Activated CD4-positive, alpha-beta T cell treated with anti-CD3 and anti-CD28 coated beads for 36 hours (primary cell): ENCODE results near the gene TNC. TPM values are rescaled to one million over a fixed set of nuclear protein-coding genes. Genes with fewer than 3 reads are reported as not detected.

Experiments used
- ATAC-seq: fragments of 200-7000 bp; cut with Tn5 transposase; one replicate; pipeline ENCODE4 v1.10.0; 2021; ENCODE audit warnings: mild to moderate bottlenecking, moderate library complexity
- CTCF ChIA-PET: fragments of 350-600 bp; sonication (Branson Sonifier 250); formaldehyde crosslinking; loops from one replicate; lab custom pipeline; 2021; ENCODE audit warnings: antibody characterized with exemption; lab: Charles Lee
- POLR2A ChIA-PET: fragments of 350-600 bp; sonication (Branson Sonifier 250); formaldehyde crosslinking; loops from one replicate; lab custom pipeline; 2021; ENCODE audit warnings: antibody characterized with exemption, inconsistent platforms; lab: Charles Lee
- DNase-seq: peaks from one replicate; pipeline ENCODE4 v3.0.0-alpha.2; 2020
- H3K27ac Mint-ChIP-seq: one replicate; pipeline ENCODE4 v1.8.0; 2021; ENCODE audit warnings: mixed read lengths
- H3K27me3 Mint-ChIP-seq: one replicate; pipeline ENCODE4 v1.8.0; 2021; ENCODE audit warnings: mixed read lengths
- H3K36me3 Mint-ChIP-seq: one replicate; pipeline ENCODE4 v1.8.0; 2021; ENCODE audit warnings: low read depth, mixed read lengths
- H3K4me1 Mint-ChIP-seq: one replicate; pipeline ENCODE4 v1.8.0; 2021; ENCODE audit warnings: mixed read lengths
- H3K4me3 Mint-ChIP-seq: one replicate; pipeline ENCODE4 v1.8.0; 2021; ENCODE audit warnings: mild to moderate bottlenecking, moderate library complexity, mixed read lengths
- H3K9me3 Mint-ChIP-seq: one replicate; pipeline ENCODE4 v1.8.0; 2021; ENCODE audit warnings: low read depth, mixed read lengths
- intact Hi-C, 2 experiments: fragments of 100-400 bp; cut with DNase I in 1 of 2; cut with micrococcal nuclease in 1 of 2; formaldehyde crosslinking; loops; one replicate each; pipeline versions ENCODE4 v1.14.2 to v1.15.1; 2022 to 2024; cut with DNase I, micrococcal nuclease
- total RNA-seq, 2 experiments: library from RNA; stranded (reverse); gene quantifications; one replicate each; pipeline ENCODE4 v1.2.3, GENCODE V29; 2021

TNC gene
- total RNA-seq, 2 experiments from 2014 or later: 0.11 to 0.90 TPM

- Mint-ChIP-seq H3K36me3 (no peaks in the 10 kb centered on the region), H3K27ac (no peak overlapping the region), H3K27me3 (peaks cover 20% of the 10 kb centered on the region), H3K4me1 (no peaks in the 10 kb centered on the region), H3K4me3 (no peak overlapping the region), H3K9me3 (peaks cover 2% of the 10 kb centered on the region)
- ATAC-seq: no peak
- intact Hi-C loops: no loop called here
- no peak for DNase-seq
- CTCF ChIA-PET: interaction anchor here (0.6 kb wide), 1 partner anchor 36 kb away, joined by 3 read pairs; no protein-coding TSS in a partner anchor
- POLR2A ChIA-PET: no interaction called here
Measured at GRCh38 chr9:115098226-115098965, 19.6 kb downstream of the TNC start.

GRCh38 chr9:115093520-115093919 lies 24.4 kb downstream of the TNC start:
- ChIA-PET POLR2A (interaction anchor here (0.6 kb wide), 1 partner anchor 121 kb away, joined by 5 read pairs; no protein-coding TSS in a partner anchor), CTCF (no interaction called here)
- peaks cover 2% of the 10 kb centered on the region for H3K9me3 Mint-ChIP-seq
- no peaks in the 10 kb centered on the region for H3K4me1 Mint-ChIP-seq
- ATAC-seq (no peak), DNase-seq (no peak)
- H3K4me3 Mint-ChIP-seq: no peak overlapping the region
- intact Hi-C loops: no loop called here
- no peak overlapping the region for H3K27ac Mint-ChIP-seq
- peaks cover 24% of the 10 kb centered on the region for H3K27me3 Mint-ChIP-seq
- H3K36me3 Mint-ChIP-seq: no peaks in the 10 kb centered on the region

GRCh38 chr9:115090486-115090885 lies 27.5 kb downstream of the TNC start:
- H3K36me3 Mint-ChIP-seq: no peaks in the 10 kb centered on the region
- no peaks in the 10 kb centered on the region for H3K4me1 Mint-ChIP-seq
- no peak overlapping the region for H3K27ac Mint-ChIP-seq
- intact Hi-C loops: no loop called here
- CTCF ChIA-PET: interaction anchor here (0.6 kb wide), 1 partner anchor 43 kb away, joined by 3 read pairs; no protein-coding TSS in a partner anchor
- DNase-seq: no peak
- H3K9me3 Mint-ChIP-seq: peaks cover 2% of the 10 kb centered on the region
- no peak for ATAC-seq
- POLR2A ChIA-PET: no interaction called here
- H3K27me3 Mint-ChIP-seq: peaks cover 10% of the 10 kb centered on the region
- no peak overlapping the region for H3K4me3 Mint-ChIP-seq

GRCh38 chr9:115088860-115089259 lies 29.1 kb downstream of the TNC start:
- POLR2A ChIA-PET: no interaction called here
- no peaks in the 10 kb centered on the region for H3K4me1 Mint-ChIP-seq
- H3K4me3 Mint-ChIP-seq: no peak overlapping the region
- no peaks in the 10 kb centered on the region for H3K9me3 Mint-ChIP-seq
- no peaks in the 10 kb centered on the region for H3K36me3 Mint-ChIP-seq
- CTCF ChIA-PET: no interaction called here
- no peak for ATAC-seq
- DNase-seq: no peak
- H3K27ac Mint-ChIP-seq: no peak overlapping the region
- intact Hi-C loops: no loop called here
- H3K27me3 Mint-ChIP-seq: peaks cover 4% of the 10 kb centered on the region

GRCh38 chr9:115086886-115087285 lies 31.1 kb downstream of the TNC start:
- peaks cover under 1% of the 10 kb centered on the region for H3K27me3 Mint-ChIP-seq
- H3K36me3 Mint-ChIP-seq: no peaks in the 10 kb centered on the region
- POLR2A ChIA-PET: no interaction called here
- no peaks in the 10 kb centered on the region for H3K9me3 Mint-ChIP-seq
- intact Hi-C loops: no loop called here
- CTCF ChIA-PET: interaction anchor here (0.6 kb wide), 1 partner anchor 433 kb away, joined by 3 read pairs; no protein-coding TSS in a partner anchor
- no peak overlapping the region for H3K27ac Mint-ChIP-seq
- DNase-seq: no peak
- no peaks in the 10 kb centered on the region for H3K4me1 Mint-ChIP-seq
- H3K4me3 Mint-ChIP-seq: no peak overlapping the region
- ATAC-seq: no peak

- H3K27me3 Mint-ChIP-seq: no peaks in the 10 kb centered on the region
- no peaks in the 10 kb centered on the region for H3K9me3 Mint-ChIP-seq
- no peak overlapping the region for H3K27ac Mint-ChIP-seq
- ATAC-seq (no peak), DNase-seq (no peak)
- ChIA-PET POLR2A (no interaction called here), CTCF (interaction anchor here (0.6 kb wide), 1 partner anchor 433 kb away, joined by 3 read pairs; no protein-coding TSS in a partner anchor)
- H3K36me3 Mint-ChIP-seq: no peaks in the 10 kb centered on the region
- intact Hi-C loops: no loop called here
- H3K4me1 Mint-ChIP-seq: no peaks in the 10 kb centered on the region
- H3K4me3 Mint-ChIP-seq: no peak overlapping the region
Measured at GRCh38 chr9:115086461-115086860, 31.5 kb downstream of the TNC start.

- H3K27ac Mint-ChIP-seq: no peak overlapping the region
- intact Hi-C loops: no loop called here
- POLR2A ChIA-PET: no interaction called here
Measured at GRCh38 chr9:115085773-115086377, 32.1 kb downstream of the TNC start.

GRCh38 chr9:115084709-115085108 lies 33.2 kb downstream of the TNC start:
- no peak overlapping the region for H3K27ac Mint-ChIP-seq
- H3K9me3 Mint-ChIP-seq: no peaks in the 10 kb centered on the region
- ChIA-PET POLR2A (no interaction called here), CTCF (interaction anchor here (0.7 kb wide), 1 partner anchor 77 kb away, joined by 3 read pairs; no protein-coding TSS in a partner anchor)
- no peaks in the 10 kb centered on the region for H3K27me3 Mint-ChIP-seq
- DNase-seq (no peak), ATAC-seq (no peak)
- no peaks in the 10 kb centered on the region for H3K4me1 Mint-ChIP-seq
- intact Hi-C loops: no loop called here
- no peak overlapping the region for H3K4me3 Mint-ChIP-seq
- no peaks in the 10 kb centered on the region for H3K36me3 Mint-ChIP-seq

More at GRCh38 chr9:115085773-115086377, 32.1 kb downstream of the TNC start:
- CTCF ChIA-PET: no interaction called here
- ATAC-seq (no peak), DNase-seq (no peak)
- H3K9me3 Mint-ChIP-seq: no peaks in the 10 kb centered on the region
- H3K36me3 Mint-ChIP-seq: no peaks in the 10 kb centered on the region
- no peaks in the 10 kb centered on the region for H3K27me3 Mint-ChIP-seq
- no peaks in the 10 kb centered on the region for H3K4me1 Mint-ChIP-seq
- H3K4me3 Mint-ChIP-seq: no peak overlapping the region

GRCh38 chr9:115084157-115084556 lies 33.8 kb downstream of the TNC start:
- H3K36me3 Mint-ChIP-seq: no peaks in the 10 kb centered on the region
- ChIA-PET CTCF (interaction anchor here (0.7 kb wide), 1 partner anchor 78 kb away, joined by 3 read pairs; no protein-coding TSS in a partner anchor), POLR2A (no interaction called here)
- no peak overlapping the region for H3K4me3 Mint-ChIP-seq
- no peak overlapping the region for H3K27ac Mint-ChIP-seq
- intact Hi-C loops: no loop called here
- DNase-seq (no peak), ATAC-seq (no peak)
- H3K27me3 Mint-ChIP-seq: no peaks in the 10 kb centered on the region
- no peaks in the 10 kb centered on the region for H3K9me3 Mint-ChIP-seq
- H3K4me1 Mint-ChIP-seq: no peaks in the 10 kb centered on the region

GRCh38 chr9:115080242-115080641 lies 37.7 kb downstream of the TNC start:
- no peak overlapping the region for H3K4me3 Mint-ChIP-seq
- POLR2A ChIA-PET: no interaction called here
- CTCF ChIA-PET: interaction anchor here (1.3 kb wide), 1 partner anchor 399 kb away, joined by 4 read pairs; no protein-coding TSS in a partner anchor
- DNase-seq (no peak), ATAC-seq (no peak)
- no peaks in the 10 kb centered on the region for H3K9me3 Mint-ChIP-seq
- no peaks in the 10 kb centered on the region for H3K4me1 Mint-ChIP-seq
- H3K27me3 Mint-ChIP-seq: peaks cover 1% of the 10 kb centered on the region
- intact Hi-C loops: no loop called here
- no peak overlapping the region for H3K27ac Mint-ChIP-seq
- H3K36me3 Mint-ChIP-seq: no peaks in the 10 kb centered on the region

- POLR2A ChIA-PET: no interaction called here
- Mint-ChIP-seq H3K36me3 (no peaks in the 10 kb centered on the region), H3K4me1 (no peaks in the 10 kb centered on the region), H3K27ac (no peak overlapping the region), H3K9me3 (no peaks in the 10 kb centered on the region), H3K27me3 (peaks cover 1% of the 10 kb centered on the region), H3K4me3 (no peak overlapping the region)
- CTCF ChIA-PET: no interaction called here
- no peak for ATAC-seq
- intact Hi-C loops: no loop called here
- DNase-seq: no peak
Measured at GRCh38 chr9:115079156-115079555, 38.8 kb downstream of the TNC start.

- intact Hi-C loops: no loop called here
- ATAC-seq: no peak
- DNase-seq: no peak
- Mint-ChIP-seq H3K27ac (no peak overlapping the region), H3K4me1 (no peaks in the 10 kb centered on the region), H3K4me3 (no peak overlapping the region), H3K36me3 (no peaks in the 10 kb centered on the region), H3K9me3 (no peaks in the 10 kb centered on the region), H3K27me3 (peaks cover 11% of the 10 kb centered on the region)
- ChIA-PET CTCF (no interaction called here), POLR2A (no interaction called here)
Measured at GRCh38 chr9:115073456-115073855, 44.5 kb downstream of the TNC start.
